MM.1S (cell line): Measurements from ENCODE around the gene UGT1A7.

Experiments used
- EZH2 ChIP-seq: fragments of 300-600 bp; sonication (generic); optimal IDR thresholded peaks from 2 replicates; pipeline ENCODE3; 2017; ENCODE audit warnings: low read depth, mild to moderate bottlenecking, antibody characterized with exemption, low read length, mixed read lengths
- TF ChIP-seq, protein P1 (sequence below): fragments of 300-600 bp; sonication (generic); IDR thresholded peaks from 2 replicates; pipeline ENCODE4 v1.5.1; 2016; ENCODE audit warnings: antibody characterized with exemption, low read length, mixed read lengths

DNA sequence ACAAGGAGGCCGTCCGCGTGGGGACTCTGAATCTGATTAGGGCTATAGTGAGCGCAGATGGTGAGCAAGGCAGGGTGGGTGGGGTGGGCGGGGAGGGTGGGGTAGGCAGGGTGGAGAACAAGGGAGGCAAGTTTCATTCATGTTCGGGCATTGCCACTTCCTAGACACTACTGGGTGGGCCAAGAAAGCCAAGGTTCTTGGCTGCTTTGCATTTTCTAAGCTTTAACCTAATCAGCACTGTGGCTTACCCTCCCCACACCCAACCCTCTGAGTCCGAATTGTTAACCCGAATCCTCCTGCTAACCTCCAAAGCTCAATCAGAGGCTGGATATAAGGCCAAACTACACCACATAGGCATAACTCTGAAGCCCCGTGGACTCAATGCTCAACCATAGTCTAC, 114.6 kb downstream of the UGT1A7 start:
- no peak for TF ChIP-seq EZH2
- TF ChIP-seq, protein P1, sequence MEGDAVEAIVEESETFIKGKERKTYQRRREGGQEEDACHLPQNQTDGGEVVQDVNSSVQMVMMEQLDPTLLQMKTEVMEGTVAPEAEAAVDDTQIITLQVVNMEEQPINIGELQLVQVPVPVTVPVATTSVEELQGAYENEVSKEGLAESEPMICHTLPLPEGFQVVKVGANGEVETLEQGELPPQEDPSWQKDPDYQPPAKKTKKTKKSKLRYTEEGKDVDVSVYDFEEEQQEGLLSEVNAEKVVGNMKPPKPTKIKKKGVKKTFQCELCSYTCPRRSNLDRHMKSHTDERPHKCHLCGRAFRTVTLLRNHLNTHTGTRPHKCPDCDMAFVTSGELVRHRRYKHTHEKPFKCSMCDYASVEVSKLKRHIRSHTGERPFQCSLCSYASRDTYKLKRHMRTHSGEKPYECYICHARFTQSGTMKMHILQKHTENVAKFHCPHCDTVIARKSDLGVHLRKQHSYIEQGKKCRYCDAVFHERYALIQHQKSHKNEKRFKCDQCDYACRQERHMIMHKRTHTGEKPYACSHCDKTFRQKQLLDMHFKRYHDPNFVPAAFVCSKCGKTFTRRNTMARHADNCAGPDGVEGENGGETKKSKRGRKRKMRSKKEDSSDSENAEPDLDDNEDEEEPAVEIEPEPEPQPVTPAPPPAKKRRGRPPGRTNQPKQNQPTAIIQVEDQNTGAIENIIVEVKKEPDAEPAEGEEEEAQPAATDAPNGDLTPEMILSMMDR = no peak
